Keratinocyte (primary cell): Measurements from ENCODE around the gene LOXL4. TPM values are rescaled to one million over a fixed set of nuclear protein-coding genes. Genes with fewer than 3 reads are reported as not detected.

Source experiments
- DNase-seq: peaks from one replicate; pipeline ENCODE4 v3.0.0-alpha.2; 2011; ENCODE audit warnings: low read depth, missing footprints, low spot score
- FAIRE-seq: peaks from 2 replicates; lab custom pipeline; 2011; peaks lifted over from hg19 to GRCh38; lab: Jason Lieb, UNC
- H2AFZ ChIP-seq: 2 replicates; pipeline ENCODE4 v1.6.0; 2012; ENCODE audit warnings: low read length, control low read depth, inconsistent platforms; ENCODE audit not compliant: control insufficient read depth
- H3K27ac ChIP-seq: 2 replicates; pipeline ENCODE4 v1.5.1; 2011; ENCODE audit warnings: low read length; ENCODE audit not compliant: control insufficient read depth, insufficient read depth
- H3K27me3 ChIP-seq: 3 replicates; pipeline ENCODE4 v1.6.0; 2011; ENCODE audit warnings: low read length; ENCODE audit not compliant: control insufficient read depth, insufficient read depth; ENCODE audit errors: extremely low read depth
- H3K36me3 ChIP-seq, 2 experiments: 2 replicates in 1 of 2; 3 replicates in 1 of 2; pipeline ENCODE4 v1.5.1; 2011; ENCODE audit warnings: low read length in 2 of 2, mild to moderate bottlenecking in 1 of 2; ENCODE audit not compliant: control insufficient read depth in 2 of 2, insufficient read depth in 2 of 2; ENCODE audit errors: extremely low read depth in 1 of 2
- H3K4me1 ChIP-seq: 3 replicates; pipeline ENCODE4 v1.5.1; 2011; ENCODE audit warnings: low read length; ENCODE audit not compliant: control insufficient read depth, insufficient read depth; ENCODE audit errors: extremely low read depth
- H3K4me2 ChIP-seq: 3 replicates; pipeline ENCODE4 v1.6.0; 2011; ENCODE audit warnings: low read depth, low read length; ENCODE audit not compliant: control insufficient read depth, insufficient read depth; ENCODE audit errors: extremely low read depth
- H3K4me3 ChIP-seq, 3 experiments: fragments of 200-600 bp in 1 of 3; sonication (generic) in 1 of 3; 2 replicates in 2 of 3; 3 replicates in 1 of 3; pipeline ENCODE4 v1.5.1; 2011 to 2016; ENCODE audit warnings: low read length in 3 of 3, mild to moderate bottlenecking in 3 of 3, control low read depth in 2 of 3, inconsistent platforms in 1 of 3, low read depth in 1 of 3, mixed read lengths in 1 of 3, mixed run types in 1 of 3, moderate library complexity in 1 of 3; ENCODE audit not compliant: control insufficient read depth in 2 of 3, insufficient read depth in 2 of 3; ENCODE audit errors: extremely low read depth in 1 of 3
- H3K79me2 ChIP-seq: 2 replicates; pipeline ENCODE4 v1.6.0; 2012; ENCODE audit warnings: low read length; ENCODE audit not compliant: control insufficient read depth, insufficient read depth
- H3K9ac ChIP-seq: 3 replicates; pipeline ENCODE4 v1.6.0; 2011; ENCODE audit warnings: low read length; ENCODE audit not compliant: control insufficient read depth, insufficient read depth; ENCODE audit errors: extremely low read depth
- H3K9me1 ChIP-seq: 3 replicates; pipeline ENCODE4 v1.6.0; 2011; ENCODE audit warnings: low read length; ENCODE audit not compliant: control insufficient read depth, insufficient read depth; ENCODE audit errors: extremely low read depth
- H3K9me3 ChIP-seq: 2 replicates; pipeline ENCODE4 v1.5.1; 2012; ENCODE audit warnings: low read depth, low read length; ENCODE audit not compliant: control insufficient read depth
- H4K20me1 ChIP-seq: 3 replicates; pipeline ENCODE4 v1.6.0; 2011; ENCODE audit warnings: low read length; ENCODE audit not compliant: control insufficient read depth, insufficient read depth; ENCODE audit errors: extremely low read depth
- CTCF ChIP-seq, 3 experiments: IDR thresholded peaks in 1 of 3; conservative IDR thresholded peaks in 1 of 3; optimal IDR thresholded peaks in 1 of 3; 2 replicates in 2 of 3; 3 replicates in 1 of 3; pipeline versions ENCODE3 to v1.5.1; 2011; ENCODE audit warnings: low read length in 3 of 3, mild to moderate bottlenecking in 3 of 3, moderate library complexity in 2 of 3, control low read depth in 1 of 3, inconsistent platforms in 1 of 3; ENCODE audit not compliant: insufficient read depth in 2 of 3; ENCODE audit errors: extremely low read depth in 1 of 3
- EZH2 ChIP-seq: IDR thresholded peaks from one replicate; pipeline ENCODE4 v1.6.1; 2012; ENCODE audit warnings: inconsistent platforms, mild to moderate bottlenecking, low read length, moderate library complexity
- dilution Hi-C: fragments of 300-500 bp; cut with MboI; formaldehyde crosslinking; loops from one replicate; pipeline ENCODE4 v1.7.0; 2020; ENCODE audit warnings: low sequenced_read_pairs; ENCODE audit not compliant: extremely low pct_ligation_motif_present
- polyA plus RNA-seq, 5 experiments: library from polyadenylated mRNA; depleted of rRNA in 3 of 5; stranded (reverse) in 3 of 5; stranded (forward) in 1 of 5; unstranded in 1 of 5; fragments of >200 nt; gene quantifications; 1 replicate in 1 of 5; 2 replicates in 3 of 5; 3 replicates in 1 of 5; pipeline versions ENCODE4 v1.2.1 to v1.2.3, GENCODE V29; 2011 to 2012; ENCODE audit warnings: missing spikeins in 2 of 5, low read depth in 1 of 5, low replicate concordance in 1 of 5

LOXL4 gene
- polyA plus RNA-seq, 1 donor (not counting 4 experiments of a cell fraction or from before 2014, with no cell fraction given), result 0.01 TPM

GRCh38 chr10:98209441-98209840 lies 58.6 kb downstream of the LOXL4 start:
- Histone ChIP-seq H4K20me1 (no peaks in the 10 kb centered on the region), H3K4me1 (peaks cover 14% of the 10 kb centered on the region), H3K9me1 (no peaks in the 10 kb centered on the region), H3K36me3 (peaks cover 1 to 4% of the 10 kb centered on the region in 2 experiments), H3K27me3 (no peaks in the 10 kb centered on the region), H3K79me2 (peaks cover 9% of the 10 kb centered on the region), H3K4me2 (no peak overlapping the region), H3K4me3 (no peak overlapping the region), H3K27ac (no peak overlapping the region), H2AFZ (no peak overlapping the region), H3K9me3 (no peaks in the 10 kb centered on the region), H3K9ac (no peak overlapping the region)
- TF ChIP-seq EZH2 (no peak), CTCF (optimal IDR thresholded peaks at IDR 0.05 in 1 of 3, IDR thresholded peaks at IDR 0.05 in 1 of 3, conservative IDR thresholded peaks at IDR 0.05 in 1 of 3; ENCODE audit: extremely low read depth in 1 of 3, insufficient read depth in 2 of 3, low read length in 3 of 3) (no peak)
- DNase-seq, result no peak
- dilution Hi-C loops, result no loop called here
- no peak for FAIRE-seq

GRCh38 chr10:98208925-98209324 lies 59.1 kb downstream of the LOXL4 start:
- no peak for FAIRE-seq

More at GRCh38 chr10:98208925-98209324, 59.1 kb downstream of the LOXL4 start:
- Histone ChIP-seq H3K27me3 (no peaks in the 10 kb centered on the region), H3K36me3 (peaks cover 1 to 4% of the 10 kb centered on the region in 2 experiments), H3K9me1 (no peaks in the 10 kb centered on the region), H3K27ac (no peak overlapping the region), H3K4me3 (no peak overlapping the region), H3K9me3 (no peaks in the 10 kb centered on the region), H3K4me1 (peaks cover 14% of the 10 kb centered on the region), H4K20me1 (no peaks in the 10 kb centered on the region), H3K79me2 (peaks cover 9% of the 10 kb centered on the region), H2AFZ (no peak overlapping the region), H3K4me2 (no peak overlapping the region), H3K9ac (no peak overlapping the region)
- dilution Hi-C loops, result no loop called here
- no peak for DNase-seq
- no peak for TF ChIP-seq CTCF (optimal IDR thresholded peaks at IDR 0.05 in 1 of 3, IDR thresholded peaks at IDR 0.05 in 1 of 3, conservative IDR thresholded peaks at IDR 0.05 in 1 of 3; ENCODE audit: extremely low read depth in 1 of 3, insufficient read depth in 2 of 3, low read length in 3 of 3)
- no peak for TF ChIP-seq EZH2
